ENCODE measurements around the gene SEMA3B.

The SEMA3B gene

GRCh38 chr3:50323614-50324199 lies 54.8 kb downstream of the SEMA3B start:
- no peak for DNase-seq (ENCODE audit: low read depth)

GRCh38 chr3:50324351-50325112 lies 55.6 kb downstream of the SEMA3B start:
- DNase-seq (ENCODE audit: low read depth): peak; percentile 24
- no peak overlapping the region for H3K4me3 ChIP-seq (ENCODE audit: low read depth, low read length)

More at GRCh38 chr3:50323614-50324199, 54.8 kb downstream of the SEMA3B start:
- H3K4me3 ChIP-seq (ENCODE audit: low read depth, low read length): no peak overlapping the region

- H3K4me3 ChIP-seq (ENCODE audit: low read depth, low read length): no peak overlapping the region
- DNase-seq (ENCODE audit: low read depth): no peak
Observed at GRCh38 chr3:50325113-50325480, 56.1 kb downstream of the SEMA3B start.

GRCh38 chr3:50325497-50326181 lies 56.7 kb downstream of the SEMA3B start:
- DNase-seq (ENCODE audit: low read depth): no peak
- H3K4me3 ChIP-seq (ENCODE audit: low read depth, low read length): no peak overlapping the region

GRCh38 chr3:50326182-50326541 lies 57.2 kb downstream of the SEMA3B start:
- H3K4me3 ChIP-seq (ENCODE audit: low read depth, low read length): no peak overlapping the region
- DNase-seq (ENCODE audit: low read depth): no peak

GRCh38 chr3:50327129-50327528 lies 58.2 kb downstream of the SEMA3B start:
- no peak for DNase-seq (ENCODE audit: low read depth)

More at GRCh38 chr3:50327129-50327528, 58.2 kb downstream of the SEMA3B start:
- peak overlapping the region; percentile 94 for H3K4me3 ChIP-seq (ENCODE audit: low read depth, low read length)
